Endodermal cell (in vitro differentiated cells): ENCODE data around the gene DHRS1. TPM values are rescaled to one million over a fixed set of nuclear protein-coding genes. Genes with fewer than 3 reads are reported as not detected.

ENCODE experiments used
- DNase-seq: peaks from one replicate; pipeline ENCODE4 v3.0.0-alpha.2; 2017
- H3K27ac ChIP-seq: 2 replicates; pipeline ENCODE4 v1.5.1; 2013; ENCODE audit warnings: mild to moderate bottlenecking, low read depth, low read length, moderate library complexity
- H3K27me3 ChIP-seq: 2 replicates; pipeline ENCODE4 v1.6.1; 2013; ENCODE audit warnings: mild to moderate bottlenecking, low read length, moderate library complexity; ENCODE audit not compliant: insufficient read depth, control insufficient read depth, poor library complexity, severe bottlenecking
- H3K36me3 ChIP-seq: 2 replicates; pipeline ENCODE4 v1.7.0; 2013; ENCODE audit warnings: mild to moderate bottlenecking, low read length, moderate library complexity; ENCODE audit not compliant: control insufficient read depth, insufficient read depth
- H3K4me1 ChIP-seq: one replicate; pipeline ENCODE4 v1.7.0; 2013; ENCODE audit warnings: low read length; ENCODE audit not compliant: control insufficient read depth, insufficient read depth
- H3K4me3 ChIP-seq: 2 replicates; pipeline ENCODE4 v1.5.1; 2013; ENCODE audit warnings: mild to moderate bottlenecking, low read length, moderate library complexity
- H3K9ac ChIP-seq: 2 replicates; pipeline ENCODE4 v1.6.1; 2013; ENCODE audit warnings: mild to moderate bottlenecking, low read length, moderate library complexity; ENCODE audit not compliant: poor library complexity, severe bottlenecking; ENCODE audit errors: extremely low read depth
- H3K9me3 ChIP-seq: 2 replicates; pipeline ENCODE4 v1.6.1; 2013; ENCODE audit warnings: mild to moderate bottlenecking, low read length, moderate library complexity; ENCODE audit not compliant: control insufficient read depth
- H3K27ac Mint-ChIP-seq: 2 replicates; pipeline ENCODE4 v1.8.0; 2020; ENCODE audit warnings: mixed read lengths
- H3K27me3 Mint-ChIP-seq: 2 replicates; pipeline ENCODE4 v1.8.0; 2021; ENCODE audit warnings: mild to moderate bottlenecking, mixed read lengths; ENCODE audit not compliant: insufficient read depth
- H3K36me3 Mint-ChIP-seq: 2 replicates; pipeline ENCODE4 v1.8.0; 2020; ENCODE audit warnings: low read depth, mixed read lengths
- H3K4me1 Mint-ChIP-seq: 2 replicates; pipeline ENCODE4 v1.8.0; 2020; ENCODE audit warnings: mixed read lengths
- H3K4me3 Mint-ChIP-seq: 2 replicates; pipeline ENCODE4 v1.8.0; 2020; ENCODE audit warnings: mild to moderate bottlenecking, moderate library complexity, mixed read lengths
- H3K9me3 Mint-ChIP-seq: 2 replicates; pipeline ENCODE4 v1.8.0; 2020; ENCODE audit warnings: mild to moderate bottlenecking, mixed read lengths
- CTCF ChIP-seq: fragments of 200-600 bp; sonication (generic); conservative IDR thresholded peaks from 2 replicates; pipeline ENCODE4 v1.5.0; 2021; ENCODE audit warnings: antibody characterized with exemption, mild to moderate bottlenecking
- WGBS, 2 experiments: methylation state at CpG; one replicate each; pipeline versions ENCODE4 v1.1.5 to v1.1.7; 2013; ENCODE audit warnings: missing lambda C conversion rate in 2 of 2, mixed read lengths in 1 of 2; ENCODE audit not compliant: insufficient coverage in 1 of 2, insufficient read length in 1 of 2; 5-methylcytosine and 5-hydroxymethylcytosine counted together
- total RNA-seq, 2 donors: library from RNA; stranded (reverse); fragmentation: NEBNext Ultra II Directional in 1 of 2; extraction: Animal tissue kit (Norgen Biotek cat#: 25700) in 1 of 2; gene quantifications; 2 replicates in 1 of 2; 3 replicates in 1 of 2; pipeline ENCODE4 v1.2.1, GENCODE V29; 2021

The DHRS1 gene
- total RNA-seq, 2 donors from 2014 or later, result 21.2 to 22.5 TPM

DNA sequence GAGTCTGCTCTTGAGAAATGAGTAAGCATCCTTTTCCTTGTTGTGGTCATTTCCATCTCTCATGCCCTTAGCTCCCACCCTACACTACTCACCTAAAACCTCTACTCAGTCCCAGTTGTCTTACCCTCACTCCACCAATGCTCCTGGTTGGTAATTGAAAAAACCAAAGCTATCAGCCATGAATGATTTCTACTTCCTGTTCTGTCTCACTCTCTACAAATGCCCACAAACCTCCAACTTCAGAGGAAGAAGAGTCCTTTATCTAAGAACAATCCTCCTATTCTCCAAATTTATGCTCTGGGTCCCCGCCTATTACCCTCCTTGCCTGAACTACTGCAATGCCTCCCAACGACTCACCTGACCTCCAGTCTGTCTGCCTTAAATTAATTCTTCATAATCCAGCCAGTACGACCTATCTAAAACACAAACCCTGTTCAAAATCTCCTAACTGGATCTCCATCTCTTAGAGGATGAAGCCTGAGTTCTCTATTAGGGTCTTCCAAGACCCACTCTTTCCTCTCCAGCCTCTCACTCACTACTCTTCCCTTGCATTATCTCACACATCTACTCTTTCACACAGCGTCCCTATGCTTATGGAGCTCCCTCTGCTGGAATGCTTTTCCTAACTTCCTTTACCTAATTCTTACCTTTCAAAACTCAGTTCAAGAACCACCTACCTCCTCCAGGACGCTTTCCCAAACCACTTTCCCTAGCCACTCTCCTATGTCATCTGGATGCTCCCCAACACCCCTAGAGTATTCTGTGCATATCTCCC is 2.2 kb downstream of the DHRS1 start:
- no peak overlapping the region for H3K9ac ChIP-seq
- Mint-ChIP-seq H3K36me3 (peaks cover 29% of the 10 kb centered on the region), H3K27ac (peak overlapping the region; percentile 35), H3K4me1 (peaks cover 16% of the 10 kb centered on the region), H3K9me3 (no peaks in the 10 kb centered on the region), H3K27me3 (no peaks in the 10 kb centered on the region), H3K4me3 (no peak overlapping the region)
- no peaks in the 10 kb centered on the region for H3K27me3 ChIP-seq
- no peaks in the 10 kb centered on the region for H3K4me1 ChIP-seq
- H3K36me3 ChIP-seq, result peaks cover 34% of the 10 kb centered on the region
- no peak overlapping the region for H3K27ac ChIP-seq
- no peak overlapping the region for H3K4me3 ChIP-seq
- no peak for DNase-seq
- 55 to 62% methylated on average over 5 of the region's 5 CpGs for WGBS, 2 experiments
- H3K9me3 ChIP-seq, result no peaks in the 10 kb centered on the region
- TF ChIP-seq CTCF, result peak; percentile 75

- no peaks in the 10 kb centered on the region for H3K27me3 Mint-ChIP-seq
- H3K4me3 Mint-ChIP-seq, result no peak overlapping the region
- Histone ChIP-seq H3K4me1 (no peaks in the 10 kb centered on the region), H3K27ac (no peak overlapping the region), H3K36me3 (peaks cover 26% of the 10 kb centered on the region), H3K9ac (no peak overlapping the region), H3K9me3 (no peaks in the 10 kb centered on the region), H3K4me3 (no peak overlapping the region), H3K27me3 (no peaks in the 10 kb centered on the region)
- H3K4me1 Mint-ChIP-seq, result peaks cover 16% of the 10 kb centered on the region
- WGBS, 2 experiments, result 69 to 74% methylated on average over 11 to 12 of the region's 12 CpGs
- H3K36me3 Mint-ChIP-seq, result peaks cover 25% of the 10 kb centered on the region
- no peaks in the 10 kb centered on the region for H3K9me3 Mint-ChIP-seq
- peak overlapping the region; percentile 50 for H3K27ac Mint-ChIP-seq
- DNase-seq, result peak; percentile 84
- peak; percentile 86 for TF ChIP-seq CTCF
Observed at GRCh38 chr14:24296341-24297157, 3.0 kb downstream of the DHRS1 start.

DNA sequence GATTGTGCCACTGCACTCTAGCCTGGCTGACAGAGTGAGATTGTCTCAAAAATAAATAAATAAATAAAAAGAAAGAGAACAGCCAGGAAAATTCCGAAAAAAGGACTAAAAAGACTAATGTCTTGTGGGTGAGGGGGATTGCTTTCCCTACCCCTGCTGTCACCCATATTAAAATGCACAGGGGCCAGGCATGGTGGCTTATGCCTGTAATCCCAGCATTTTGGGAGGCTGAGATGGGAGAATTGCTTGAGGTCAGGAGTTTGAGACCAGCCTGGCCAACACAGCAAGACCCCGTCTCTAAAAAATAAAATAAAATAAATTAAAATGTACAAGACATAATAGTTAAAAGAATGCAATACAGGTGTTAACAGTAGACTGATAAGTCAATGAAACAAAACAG is 6.1 kb downstream of the DHRS1 start:
- Histone ChIP-seq H3K9ac (no peak overlapping the region), H3K4me1 (no peaks in the 10 kb centered on the region), H3K4me3 (no peak overlapping the region), H3K9me3 (no peaks in the 10 kb centered on the region), H3K27me3 (no peaks in the 10 kb centered on the region), H3K27ac (no peak overlapping the region), H3K36me3 (peaks cover 33% of the 10 kb centered on the region)
- Mint-ChIP-seq H3K4me1 (peaks cover 5% of the 10 kb centered on the region), H3K4me3 (no peak overlapping the region), H3K27ac (no peak overlapping the region), H3K27me3 (no peaks in the 10 kb centered on the region), H3K36me3 (peaks cover 28% of the 10 kb centered on the region), H3K9me3 (no peaks in the 10 kb centered on the region)
- DNase-seq, result no peak
- TF ChIP-seq CTCF, result no peak
- WGBS, 2 experiments, result 94% methylated on average over 1 of the region's 2 CpGs; no CpG with 5 or more reads in 1 of the 2 experiments
